HepG2 (cell line): ENCODE measurements around the gene ATP6V1C2. TPM values are rescaled to one million over a fixed set of nuclear protein-coding genes. Genes with fewer than 3 reads are reported as not detected.

Source experiments
- ATAC-seq: fragments of 200-7000 bp; cut with Tn5 transposase; 3 replicates; pipeline ENCODE4 v1.9.1; 2020; ENCODE audit warnings: mild to moderate bottlenecking, moderate library complexity
- BruUV-seq: library from RNA; stranded (reverse); fragments of 400-500 nt; replicated peaks from 2 replicates; lab custom pipeline; 2021; lab: Mats Ljungman, UMichigan
- CTCF ChIA-PET: fragments of 300-600 bp; formaldehyde crosslinking; extraction: SDS; loops from one replicate; lab custom pipeline; 2021; ENCODE audit warnings: low total read pairs, inconsistent platforms, low intra/inter-chr PET ratio; lab: Yijun Ruan, JAX
- POLR2A ChIA-PET: fragments of 350-600 bp; sonication (Branson Sonifier 250); formaldehyde crosslinking; loops from one replicate; lab custom pipeline; 2020; ENCODE audit warnings: antibody characterized with exemption, inconsistent platforms; lab: Yijun Ruan, JAX
- DNase-seq: peaks from one replicate; pipeline ENCODE4 v3.0.0-alpha.2; 2015; ENCODE audit warnings: low spot score
- FAIRE-seq: peaks from 3 replicates; lab custom pipeline; 2011; peaks lifted over from hg19 to GRCh38; lab: Jason Lieb, UNC
- H2AFZ ChIP-seq: one replicate; pipeline ENCODE4 v1.6.1; 2011; ENCODE audit warnings: low read length, inconsistent platforms
- H3K27ac ChIP-seq: fragments of 300-600 bp; 3 replicates; pipeline ENCODE4 v1.8.0; 2011; ENCODE audit warnings: mixed run types, mild to moderate bottlenecking, mixed read lengths, low read length, inconsistent platforms; ENCODE audit not compliant: insufficient read depth; ENCODE audit errors: extremely low read length
- H3K27me3 ChIP-seq, 2 experiments: fragments of 200-600 bp in 1 of 2; 2 replicates in 1 of 2; 3 replicates in 1 of 2; pipeline versions ENCODE4 v1.6.0 to v1.8.0; 2011; ENCODE audit warnings: low read length in 2 of 2, mild to moderate bottlenecking in 2 of 2, moderate library complexity in 2 of 2, inconsistent platforms in 1 of 2; ENCODE audit not compliant: insufficient read depth in 2 of 2, control insufficient read depth in 1 of 2
- H3K36me3 ChIP-seq, 2 experiments: fragments of 200-600 bp in 1 of 2; replicated peaks in 1 of 2; 2 replicates in 1 of 2; 3 replicates in 1 of 2; pipeline versions ENCODE4 v1.5.1 to v1.8.0; 2011; ENCODE audit warnings: low read length in 2 of 2, inconsistent platforms in 1 of 2; ENCODE audit not compliant: insufficient read depth in 2 of 2, control insufficient read depth in 1 of 2
- H3K4me1 ChIP-seq: 2 replicates; pipeline ENCODE4 v1.5.1; 2012; ENCODE audit warnings: low read length, inconsistent platforms; ENCODE audit not compliant: insufficient read depth
- H3K4me2 ChIP-seq: 2 replicates; pipeline ENCODE4 v1.6.0; 2011; ENCODE audit warnings: low read depth, low read length, inconsistent platforms
- H3K4me3 ChIP-seq, 3 experiments: fragments of 200-600 bp in 1 of 3; sonication (generic), shearing (Covaris generic) in 1 of 3; replicated peaks in 1 of 3; 2 replicates each; pipeline ENCODE4 v1.5.1; 2011 to 2016; ENCODE audit warnings: low read length in 3 of 3, inconsistent platforms in 2 of 3, low read depth in 2 of 3, mild to moderate bottlenecking in 2 of 3, control low read depth in 1 of 3, mixed read lengths in 1 of 3; ENCODE audit not compliant: insufficient read depth in 1 of 3
- H3K79me2 ChIP-seq: one replicate; pipeline ENCODE4 v1.6.1; 2011; ENCODE audit warnings: low read length, inconsistent platforms; ENCODE audit not compliant: insufficient read depth
- H3K9ac ChIP-seq: 2 replicates; pipeline ENCODE4 v1.6.0; 2011; ENCODE audit warnings: mild to moderate bottlenecking, low read depth, low read length, inconsistent platforms; ENCODE audit not compliant: insufficient read depth
- H3K9me3 ChIP-seq: 2 replicates; pipeline ENCODE4 v1.5.1; 2012; ENCODE audit warnings: mild to moderate bottlenecking, low read length
- H4K20me1 ChIP-seq: 2 replicates; pipeline ENCODE4 v1.6.0; 2011; ENCODE audit warnings: inconsistent platforms, mild to moderate bottlenecking, low read length, moderate library complexity; ENCODE audit not compliant: insufficient read depth
- AGO1 ChIP-seq: fragments of 200-400 bp; formaldehyde crosslinking; IDR thresholded peaks from 2 replicates; pipeline ENCODE4 v1.6.1; 2017; ENCODE audit warnings: mild to moderate bottlenecking, low read depth, low read length, moderate library complexity; ENCODE audit not compliant: poor library complexity, severe bottlenecking
- CENPBD1 ChIP-seq: sonication (generic); formaldehyde crosslinking; IDR thresholded peaks from 2 replicates; pipeline ENCODE4 v1.8.0; 2022; ENCODE audit warnings: missing genetic modification reagents, low read depth, mild to moderate bottlenecking, borderline replicate concordance
- HES4 ChIP-seq: sonication (generic); formaldehyde crosslinking; IDR thresholded peaks from 2 replicates; pipeline ENCODE4 v1.9.0; 2021; ENCODE audit warnings: mild to moderate bottlenecking, missing genetic modification reagents, borderline replicate concordance
- KDM4B ChIP-seq: sonication (generic); formaldehyde crosslinking; IDR thresholded peaks from 2 replicates; pipeline ENCODE4 v1.4.0; 2020; ENCODE audit warnings: missing genetic modification reagents
- NFE2L1 ChIP-seq: sonication (generic); formaldehyde crosslinking; IDR thresholded peaks from 2 replicates; pipeline ENCODE4 v1.4.0; 2020; ENCODE audit warnings: missing genetic modification reagents, mild to moderate bottlenecking, borderline replicate concordance
- NFKB2 ChIP-seq: sonication (generic); formaldehyde crosslinking; IDR thresholded peaks from 2 replicates; pipeline ENCODE4 v1.4.0; 2020; ENCODE audit warnings: missing genetic modification reagents, borderline replicate concordance
- ZBTB49 ChIP-seq: sonication (generic); formaldehyde crosslinking; IDR thresholded peaks from 2 replicates; pipeline ENCODE4 v1.4.0; 2020; ENCODE audit warnings: missing genetic modification reagents, borderline replicate concordance
- ZFX ChIP-seq: sonication (generic); formaldehyde crosslinking; IDR thresholded peaks from 2 replicates; pipeline ENCODE4 v1.4.0; 2020; ENCODE audit warnings: mild to moderate bottlenecking, low read depth, missing genetic modification reagents, moderate library complexity
- ZNF121 ChIP-seq: sonication (generic); formaldehyde crosslinking; IDR thresholded peaks from 2 replicates; pipeline ENCODE4 v1.5.0; 2020; ENCODE audit warnings: mild to moderate bottlenecking, missing genetic modification reagents
- ZNF354B ChIP-seq: sonication (generic); formaldehyde crosslinking; IDR thresholded peaks from 2 replicates; pipeline ENCODE4 v1.8.0; 2022; ENCODE audit warnings: mild to moderate bottlenecking, missing genetic modification reagents
- ZNF737 ChIP-seq: sonication (generic); formaldehyde crosslinking; IDR thresholded peaks from 2 replicates; pipeline ENCODE4 v1.5.0; 2020; ENCODE audit warnings: missing genetic modification reagents, mild to moderate bottlenecking, borderline replicate concordance
- WGBS: methylation state at CpG from one replicate; pipeline ENCODE4 v1.1.6; 2017; ENCODE audit warnings: low lambda C conversion rate; 5-methylcytosine and 5-hydroxymethylcytosine counted together
- in situ Hi-C: cut with HindIII; loops from 2 replicates; pipeline ENCODE4 v1.10.0; 2017; ENCODE audit warnings: low pct_unique_long_range_greater_than_20kb; ENCODE audit not compliant: extremely low pct_ligation_motif_present
- intact Hi-C: fragments of 100-400 bp; cut with micrococcal nuclease; formaldehyde crosslinking; loops from one replicate; pipeline ENCODE4 v1.10.0; 2022; ENCODE audit not compliant: unreplicated experiment
- polyA plus RNA-seq, 8 experiments: library from polyadenylated mRNA; depleted of rRNA in 3 of 8; stranded (reverse) in 7 of 8; unstranded in 1 of 8; fragments of >200 nt; fragmentation: Illumina TruSeq in 4 of 8; extraction: Trizol in 4 of 8; gene quantifications; 2 replicates each; pipeline versions ENCODE4 v1.2.1 to v1.2.3, GENCODE V29; 2011 to 2016; ENCODE audit warnings: low read depth in 4 of 8, missing spikeins in 1 of 8, mixed read lengths in 1 of 8; ENCODE audit not compliant: insufficient read depth in 1 of 8
- total RNA-seq, 5 experiments: library from RNA; depleted of rRNA; stranded (reverse); fragments of >200 nt; fragmentation: Illumina TruSeq; extraction: Trizol; gene quantifications; 2 replicates each; pipeline ENCODE4 v1.2.3, GENCODE V29; 2016; ENCODE audit warnings: low read depth in 1 of 5

The ATP6V1C2 gene
- total and polyA plus RNA-seq, 2 of the 13 experiments (the other 11 are each of a cell fraction or from before 2014, with no cell fraction given): 0.04 to 0.29 TPM

- TF ChIP-seq AGO1 (no peak), NFKB2 (no peak), ZNF354B (no peak), ZNF121 (CRISPR knock-in tag) (no peak)
Observed at GRCh38 chr2:10788855-10789254, 67.4 kb downstream of the ATP6V1C2 start (continued).

- POLR2A ChIA-PET: no interaction called here
- no peak for FAIRE-seq
- no peak overlapping the region for H3K9ac ChIP-seq
- DNase-seq: no peak
- no peak overlapping the region for H3K27ac ChIP-seq
- 95% methylated on average over 6 of the region's 6 CpGs for WGBS
- H4K20me1 ChIP-seq: 0 out of 2 replicates have a peak, but pooled peaks cover 8% of the 10 kb centered on the region
- in situ Hi-C loops (no loop called here), intact Hi-C loops (no loop called here)
- no peak overlapping the region for H3K4me2 ChIP-seq
- H3K4me3 ChIP-seq: no peak overlapping the region
- ATAC-seq: no peak
- no peaks in the 10 kb centered on the region for H3K4me1 ChIP-seq
- H3K79me2 ChIP-seq: peaks cover 4% of the 10 kb centered on the region
- no peak overlapping the region for H2AFZ ChIP-seq
- H3K36me3 ChIP-seq: peaks cover 40 to 90% of the 10 kb centered on the region in 2 experiments
- BruUV-seq: no TSS peak
- no peaks in the 10 kb centered on the region for H3K27me3 ChIP-seq
- H3K9me3 ChIP-seq: no peaks in the 10 kb centered on the region
- no peak for TF ChIP-seq CENPBD1 (CRISPR knock-in tag)
- no peak for TF ChIP-seq KDM4B (CRISPR knock-in tag)
- no peak for TF ChIP-seq ZBTB49 (CRISPR knock-in tag)
- no peak for TF ChIP-seq NFE2L1
- no peak for TF ChIP-seq ZFX (CRISPR knock-in tag)
- no peak for TF ChIP-seq HES4 (CRISPR knock-in tag)
- no peak for TF ChIP-seq ZNF737 (CRISPR knock-in tag)
- CTCF ChIA-PET: no interaction called here
Observed at GRCh38 chr2:10790228-10790973, 69.0 kb downstream of the ATP6V1C2 start.
